GM18907 (cell line): ENCODE measurements around the gene SRM.
"Not testable (repeated sequence)": the region's sequence is repeated elsewhere in the genome, so short reads cannot be mapped to it uniquely, and the experiment has no call there.

ENCODE experiments used
- ATAC-seq: cut with Tn5 transposase; IDR thresholded peaks from one replicate; pipeline ENCODE4 v1.9.1; 2021; ENCODE audit warnings: mild to moderate bottlenecking, moderate library complexity; ENCODE audit not compliant: unreplicated experiment

Gene SRM

GRCh38 chr1:11059968-11060830, at the start of gene SRM:
Gene SRM, minus strand, starts transcription at chr1:11060018. Its CDS starts 75 bp downstream, at chr1:11059943.
- peak; percentile 83 for ATAC-seq

- no peak for ATAC-seq
Observed at GRCh38 chr1:11109047-11109760, 49.4 kb upstream of the SRM start.

- no peak for ATAC-seq
Observed at GRCh38 chr1:11107599-11107998, 47.8 kb upstream of the SRM start.

GRCh38 chr1:11105586-11105985, 45.8 kb upstream of the SRM start:
- no peak for ATAC-seq

GRCh38 chr1:11101347-11101746, 41.5 kb upstream of the SRM start:
- ATAC-seq, result no peak

- ATAC-seq, result not testable (repeated sequence)
Observed at GRCh38 chr1:11100806-11101205, 41.0 kb upstream of the SRM start.

- ATAC-seq, result no peak
Observed at GRCh38 chr1:11100149-11100493, 40.3 kb upstream of the SRM start.

GRCh38 chr1:11099310-11100148, 39.7 kb upstream of the SRM start, which contains the start of gene EXOSC10:
Gene EXOSC10, minus strand, starts transcription at chr1:11099869. Its CDS starts 38 bp downstream, at chr1:11099831.
- peak; percentile 92 for ATAC-seq

- ATAC-seq, result no peak
Observed at GRCh38 chr1:11098931-11099309, 39.1 kb upstream of the SRM start.

- ATAC-seq, result not testable (repeated sequence)
Observed at GRCh38 chr1:11083784-11084183, 24.0 kb upstream of the SRM start.

GRCh38 chr1:11080931-11081330, 21.1 kb upstream of the SRM start:
- no peak for ATAC-seq

- no peak for ATAC-seq
Observed at GRCh38 chr1:11078631-11079030, 18.8 kb upstream of the SRM start.

- ATAC-seq, result not testable (repeated sequence)
Observed at GRCh38 chr1:11073398-11073797, 13.6 kb upstream of the SRM start.

GRCh38 chr1:11072216-11072917, 12.5 kb upstream of the SRM start:
- no peak for ATAC-seq

GRCh38 chr1:11071463-11072215, 11.8 kb upstream of the SRM start:
- no peak for ATAC-seq

- ATAC-seq, result no peak
Observed at GRCh38 chr1:11070876-11071275, 11.1 kb upstream of the SRM start.

- ATAC-seq, result no peak
Observed at GRCh38 chr1:11068600-11069473, 9.0 kb upstream of the SRM start.

GRCh38 chr1:11067716-11068599, 8.1 kb upstream of the SRM start:
- ATAC-seq, result no peak
